Left kidney (tissue), 2 donors: Measurements from ENCODE around the gene PDCD1. TPM values are rescaled to one million over a fixed set of nuclear protein-coding genes. Genes with fewer than 3 reads are reported as not detected.
A peak's percentile ranks its signal among the peaks of the same experiment; 100 is the strongest.
"Not testable (repeated sequence)": the region's sequence is repeated elsewhere in the genome, so short reads cannot be mapped to it uniquely, and the experiment has no call there.

Experiments used
- DNase-seq: peaks from one replicate; pipeline ENCODE4 v3.0.0-alpha.2; 2013
- polyA plus RNA-seq: library from polyadenylated mRNA; unstranded; fragments of 120-200 nt; gene quantifications from one replicate; pipeline ENCODE4 v1.2.1, GENCODE V29; 2013; ENCODE audit not compliant: insufficient read length

Gene PDCD1
- polyA plus RNA-seq, 1 donor, result 0.13 TPM

DNA sequence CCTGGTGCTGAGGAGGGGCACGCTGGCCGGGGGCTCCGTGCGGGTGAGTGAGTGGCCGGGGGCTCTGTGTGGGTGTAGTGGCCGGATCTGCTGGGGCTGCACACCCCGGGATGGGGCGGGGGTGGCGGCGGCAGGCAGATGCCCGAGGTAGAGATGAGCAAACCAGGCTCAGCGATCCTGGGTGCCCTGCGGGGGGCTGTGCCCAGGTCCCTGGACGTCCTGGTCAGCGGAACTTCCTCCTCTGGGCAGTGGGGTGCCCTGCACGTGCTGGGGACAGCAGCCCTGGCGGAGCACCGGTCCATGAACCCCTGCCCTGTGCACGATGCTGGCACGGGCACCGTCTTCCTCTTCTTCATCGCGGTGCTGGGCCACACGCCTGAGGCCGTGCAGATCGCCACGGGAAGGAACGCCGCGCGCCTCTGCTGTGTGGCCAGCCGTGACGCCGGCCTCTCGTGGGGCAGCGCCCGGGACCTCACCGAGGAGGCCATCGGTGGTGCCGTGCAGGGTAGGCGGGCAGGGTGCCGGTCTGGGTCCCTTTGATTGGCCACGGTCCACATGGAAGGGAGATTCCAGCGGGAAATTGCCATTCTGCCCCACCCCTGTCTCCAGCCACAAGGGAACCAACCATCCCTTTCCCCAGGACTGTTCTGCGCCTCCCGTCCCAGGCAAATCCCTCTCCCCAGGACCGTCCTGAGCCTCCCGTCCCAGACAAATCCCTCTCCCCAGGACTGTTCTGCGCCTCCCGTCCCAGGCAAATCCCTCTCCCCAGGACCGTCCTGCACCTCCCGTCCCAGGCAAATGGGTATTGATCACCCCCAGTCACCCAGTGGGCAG is 43.8 kb downstream of the PDCD1 start:
- DNase-seq, result no peak

DNA sequence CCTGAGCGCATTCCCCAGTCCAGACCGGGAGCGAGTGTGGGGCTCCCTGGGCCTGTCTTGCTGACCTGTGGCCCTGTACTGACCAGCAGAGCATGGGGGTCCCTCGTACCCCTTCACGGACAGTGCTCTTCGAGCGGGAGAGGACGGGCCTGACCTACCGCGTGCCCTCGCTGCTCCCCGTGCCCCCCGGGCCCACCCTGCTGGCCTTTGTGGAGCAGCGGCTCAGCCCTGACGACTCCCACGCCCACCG is 44.4 kb downstream of the PDCD1 start:
- no peak for DNase-seq

DNA sequence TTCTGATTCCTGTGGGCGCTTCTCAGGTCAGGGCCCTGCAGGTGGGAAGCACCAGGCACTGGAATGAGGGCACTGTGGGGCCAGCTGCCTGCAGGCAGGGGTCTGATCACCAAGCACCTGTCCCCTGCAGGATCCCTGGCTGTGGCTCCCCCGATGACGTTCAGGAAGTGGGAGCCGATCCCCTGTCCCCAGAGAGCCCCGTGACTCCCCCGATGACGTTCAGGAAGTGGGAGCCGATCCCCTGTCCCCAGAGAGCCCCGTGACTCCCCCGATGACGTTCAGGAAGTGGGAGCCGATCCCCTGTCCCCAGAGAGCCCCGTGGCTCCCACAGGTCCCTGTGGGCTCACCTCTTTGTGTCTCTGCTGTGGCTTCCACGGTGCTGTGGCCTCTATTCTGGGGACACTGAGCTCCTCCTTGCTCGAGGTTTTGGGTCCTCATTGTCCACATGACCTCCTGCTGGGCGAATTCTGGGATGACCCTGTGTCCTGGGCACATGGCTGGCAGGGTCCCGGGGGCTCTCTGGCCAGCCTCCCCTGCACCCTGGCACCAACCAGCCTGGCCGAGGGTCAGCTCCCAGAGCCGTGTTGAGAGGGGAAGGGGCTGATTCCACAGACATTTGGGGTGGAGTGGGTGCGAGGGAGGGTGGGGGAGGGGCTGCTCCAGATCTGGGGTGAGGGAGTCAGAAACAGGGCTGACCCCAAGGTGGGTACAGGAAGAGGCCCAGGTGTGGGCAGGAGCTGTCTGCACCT is 44.9 kb downstream of the PDCD1 start:
- DNase-seq, result no peak

DNA sequence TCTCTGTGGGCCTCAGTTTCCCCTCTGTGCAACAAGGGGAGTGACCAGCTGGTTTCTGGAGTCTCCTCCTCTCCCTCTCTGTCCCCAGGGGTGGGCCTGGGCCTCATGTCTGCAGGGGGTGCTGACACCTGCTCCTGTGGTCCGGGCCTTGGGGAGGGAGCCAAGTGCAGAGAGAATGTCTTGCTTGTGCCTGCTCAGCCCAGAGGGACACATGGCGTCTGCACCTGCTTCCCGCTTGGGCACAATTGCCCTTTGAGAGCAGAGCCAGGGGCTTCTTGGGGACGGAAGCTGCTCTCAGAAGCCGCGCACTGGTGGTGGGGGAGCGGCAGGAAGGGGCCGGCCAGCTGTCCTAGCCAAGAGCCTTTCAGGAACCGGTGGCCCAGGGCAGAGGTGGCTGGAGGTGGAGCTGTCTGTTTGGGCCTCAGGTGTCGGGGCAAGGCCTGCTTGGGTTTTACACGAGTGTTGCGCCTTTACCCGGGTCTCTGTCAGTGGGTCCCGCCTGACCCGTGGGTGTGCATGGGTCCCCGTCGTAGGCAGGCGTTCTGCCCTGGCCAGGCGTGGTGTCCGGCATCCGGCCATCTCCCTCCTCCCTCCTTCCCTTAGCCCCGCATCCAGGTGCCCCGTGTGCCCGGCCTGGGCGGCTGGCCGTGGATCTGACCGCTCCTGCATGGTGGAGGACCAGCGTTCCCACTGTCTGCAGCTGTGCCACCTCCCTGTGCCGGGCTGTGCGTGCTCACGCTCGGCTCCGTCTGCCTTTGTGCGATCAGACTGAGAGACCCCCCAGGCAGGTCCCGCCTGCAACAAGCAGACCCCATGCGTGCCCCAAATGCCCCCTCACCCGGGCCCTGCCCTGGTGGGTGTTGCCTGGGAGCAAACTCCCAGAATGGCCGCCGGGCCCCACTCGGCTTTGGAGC is 45.7 kb downstream of the PDCD1 start:
- DNase-seq, result no peak

DNA sequence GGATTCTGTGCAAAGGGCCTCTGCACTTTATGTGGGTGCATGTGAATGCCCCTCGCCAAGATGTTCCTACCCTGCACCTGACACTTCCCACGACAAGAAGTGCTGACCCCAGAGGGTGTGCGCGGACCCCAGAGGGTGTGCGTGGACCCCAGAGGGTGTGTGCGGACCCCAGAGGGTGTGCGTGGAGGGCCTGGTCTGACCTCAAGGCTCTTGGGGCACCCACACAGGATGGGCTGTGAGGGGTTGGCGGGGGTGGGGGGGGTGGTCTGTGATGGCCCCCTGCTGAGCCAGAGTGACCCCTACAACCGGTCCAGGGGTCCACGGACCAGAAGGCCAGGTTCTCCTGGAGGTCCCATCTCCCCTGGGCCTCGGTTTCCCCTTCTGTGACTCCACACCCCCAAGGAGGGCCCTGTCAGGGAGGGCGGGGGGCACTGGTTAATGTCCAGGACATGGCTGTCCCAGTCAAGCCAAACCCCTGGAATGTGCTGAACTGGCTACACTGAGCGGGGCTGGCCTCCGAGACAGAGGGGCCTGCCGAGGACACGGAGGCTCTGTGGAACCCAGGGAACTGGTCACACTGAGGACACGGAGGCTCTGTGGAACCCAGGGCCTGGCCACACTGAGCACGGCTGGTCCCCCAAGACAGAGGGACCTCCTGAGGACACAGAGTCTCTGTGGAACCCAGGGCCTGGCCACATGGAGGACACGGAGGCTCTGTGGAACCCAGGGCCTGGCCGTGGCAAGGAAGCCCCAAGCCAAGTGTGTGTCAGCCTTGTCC is 46.6 kb downstream of the PDCD1 start:
- no peak for DNase-seq

DNA sequence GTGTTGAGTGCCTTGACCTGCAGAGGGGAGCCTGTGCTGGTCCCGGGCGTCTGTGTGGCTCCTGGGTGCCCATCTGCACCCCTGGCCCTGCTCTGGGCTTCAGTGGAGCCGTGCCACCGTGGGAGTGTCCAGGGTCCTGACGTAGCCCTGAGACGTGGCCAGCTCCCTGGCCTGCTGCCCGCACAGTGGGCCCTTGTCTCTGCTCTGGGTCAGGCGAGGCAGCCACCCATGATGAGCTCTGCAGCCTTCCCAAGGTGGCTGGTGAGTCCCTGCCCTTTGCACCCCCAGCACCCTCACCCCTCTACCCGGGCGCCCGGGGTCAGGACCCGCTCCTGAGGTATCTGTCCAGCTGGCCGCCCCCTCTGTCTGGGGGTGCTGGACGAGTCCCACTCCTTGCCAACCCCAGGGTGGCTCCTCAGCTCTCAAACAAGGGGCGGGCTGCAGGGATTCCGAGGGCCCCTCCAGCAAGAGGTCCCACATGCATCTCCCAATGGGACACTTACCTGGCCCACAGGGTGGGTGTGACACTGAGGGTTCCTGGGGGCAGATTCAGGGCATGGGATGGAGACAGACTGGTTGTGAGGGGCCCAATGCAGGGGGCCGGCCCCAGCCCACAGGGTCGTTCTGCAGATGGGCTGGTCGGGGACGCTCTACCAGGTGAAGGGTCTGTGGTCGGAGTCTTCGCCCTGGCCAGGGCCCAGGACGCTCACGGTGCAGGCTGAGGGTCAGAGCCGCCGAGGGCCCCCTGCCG is 47.3 kb downstream of the PDCD1 start:
- no peak for DNase-seq

DNA sequence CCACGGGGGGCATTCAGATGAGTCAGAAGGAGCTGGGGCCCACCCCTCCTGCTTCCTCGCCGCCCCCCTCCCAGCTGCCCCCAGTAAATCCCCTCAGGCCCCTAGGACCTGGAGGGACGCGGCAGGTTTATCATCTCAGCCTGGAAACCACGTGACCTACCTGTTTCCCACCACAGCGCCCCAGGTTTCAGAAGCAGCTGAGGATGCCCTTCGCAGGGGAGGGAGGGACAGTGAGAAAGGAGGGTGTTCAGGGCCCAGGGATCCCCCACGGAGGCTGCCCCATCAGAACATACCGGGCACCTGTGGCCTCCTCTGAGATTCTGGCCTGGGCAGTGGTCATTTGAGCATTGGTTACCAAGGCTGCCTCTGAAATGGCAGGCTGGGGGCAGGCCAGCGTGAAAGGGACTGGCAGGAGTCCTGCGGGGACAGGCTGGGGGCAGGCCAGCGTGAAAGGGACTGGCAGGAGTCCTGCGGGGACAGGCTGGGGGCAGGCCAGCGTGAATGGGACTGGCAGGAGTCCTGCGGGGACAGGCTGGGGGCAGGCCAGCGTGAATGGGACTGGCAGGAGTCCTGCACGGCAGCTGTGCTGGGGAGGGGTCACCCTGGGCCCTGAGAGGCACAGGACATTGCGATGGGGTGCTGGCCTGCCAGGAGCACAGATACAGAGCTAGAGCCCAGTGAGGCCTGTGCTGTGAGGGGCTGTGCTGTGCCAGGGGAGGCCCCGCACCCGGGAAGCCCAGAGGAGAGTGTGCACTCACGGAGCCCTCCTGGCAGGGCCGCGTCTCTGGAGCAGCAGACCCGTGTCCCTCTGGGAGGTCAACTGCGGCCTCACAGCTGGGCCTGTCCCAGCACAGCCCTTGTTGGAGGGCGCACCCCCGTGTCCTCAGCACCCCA is 48.1 kb downstream of the PDCD1 start:
- no peak for DNase-seq

DNA sequence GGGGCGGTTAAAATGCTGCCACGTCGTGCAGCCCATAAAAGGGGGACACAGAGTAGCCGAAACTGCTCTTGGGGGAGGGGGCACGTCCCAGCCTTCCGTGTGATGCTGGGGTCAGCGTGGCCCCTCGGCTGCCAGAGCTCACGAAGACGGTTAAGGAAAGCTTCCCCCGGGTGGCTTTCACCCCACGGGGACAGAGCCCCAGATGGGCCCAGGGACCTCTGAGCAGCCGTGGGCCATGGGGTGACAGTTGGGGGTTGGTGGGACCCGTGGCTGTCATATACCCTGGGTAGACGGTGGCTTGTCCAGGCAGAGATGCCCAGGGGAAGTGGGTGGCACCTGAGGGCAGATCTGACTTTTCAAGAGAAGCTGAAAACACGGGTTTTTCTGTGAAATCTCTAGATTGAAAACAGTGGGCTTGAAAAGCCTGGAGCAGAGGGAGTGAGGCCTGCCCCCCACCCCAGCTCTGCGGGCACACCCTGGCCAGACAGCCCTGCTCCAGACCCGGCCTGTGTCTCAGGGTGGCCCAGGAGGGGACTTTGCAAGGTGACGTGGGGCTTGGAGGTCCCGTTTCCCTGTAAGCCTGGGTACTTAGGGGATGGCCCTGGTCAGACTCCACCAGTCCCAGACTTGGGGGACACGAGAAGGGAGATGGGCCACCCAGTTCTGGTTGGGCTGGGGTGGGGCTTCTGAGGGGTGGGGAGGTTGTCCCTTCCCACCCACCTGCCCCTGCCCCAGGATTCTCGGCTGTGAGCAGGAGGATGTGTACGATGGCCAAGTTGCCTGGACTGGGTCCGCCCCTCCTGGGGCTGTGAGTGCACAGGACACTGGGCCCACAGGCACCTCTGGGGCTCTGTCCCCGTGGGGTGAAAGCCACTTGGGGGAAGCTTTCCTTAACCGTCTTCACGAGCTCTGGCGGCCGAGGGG is 49.0 kb downstream of the PDCD1 start:
- DNase-seq, result no peak

DNA sequence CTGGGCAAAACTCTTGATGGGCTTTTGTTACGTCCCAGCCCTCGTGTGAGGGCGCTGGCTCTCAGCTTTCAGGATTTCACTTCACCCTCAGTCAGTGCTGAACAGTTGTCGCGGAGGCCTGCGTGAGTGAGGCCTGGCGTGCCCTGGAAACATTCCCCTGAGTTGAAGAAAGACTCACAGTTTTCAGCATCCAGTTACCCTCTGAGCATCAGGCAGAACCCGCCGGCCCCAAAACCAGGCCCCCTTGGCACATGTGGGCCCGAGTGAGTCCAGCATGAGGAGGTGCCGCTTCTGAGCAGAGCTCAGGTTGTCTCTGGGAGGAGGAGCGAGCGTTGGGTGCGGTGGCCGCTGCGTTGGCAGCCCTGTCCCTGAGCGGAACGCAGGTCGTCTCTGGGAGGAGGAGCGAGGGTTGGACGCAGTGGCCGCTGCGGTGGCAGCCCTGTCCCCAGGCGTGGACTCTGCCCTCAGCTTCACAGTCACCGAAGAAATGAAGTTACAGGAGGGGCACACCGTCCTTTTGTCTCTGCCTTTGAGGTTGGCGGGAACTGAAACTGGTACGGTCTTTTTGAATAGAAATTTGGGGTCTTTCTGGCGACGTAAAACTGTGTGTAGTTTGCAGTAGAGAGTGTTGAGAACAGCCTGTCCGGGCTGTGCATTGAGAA is 49.8 kb downstream of the PDCD1 start, which contains the start of gene NEU4:
NEU4 (plus strand) TSS at position 473 of the 662 bp plus-strand sequence. CDS start 5,292 bp downstream, outside the sequence.
- DNase-seq, result no peak

DNA sequence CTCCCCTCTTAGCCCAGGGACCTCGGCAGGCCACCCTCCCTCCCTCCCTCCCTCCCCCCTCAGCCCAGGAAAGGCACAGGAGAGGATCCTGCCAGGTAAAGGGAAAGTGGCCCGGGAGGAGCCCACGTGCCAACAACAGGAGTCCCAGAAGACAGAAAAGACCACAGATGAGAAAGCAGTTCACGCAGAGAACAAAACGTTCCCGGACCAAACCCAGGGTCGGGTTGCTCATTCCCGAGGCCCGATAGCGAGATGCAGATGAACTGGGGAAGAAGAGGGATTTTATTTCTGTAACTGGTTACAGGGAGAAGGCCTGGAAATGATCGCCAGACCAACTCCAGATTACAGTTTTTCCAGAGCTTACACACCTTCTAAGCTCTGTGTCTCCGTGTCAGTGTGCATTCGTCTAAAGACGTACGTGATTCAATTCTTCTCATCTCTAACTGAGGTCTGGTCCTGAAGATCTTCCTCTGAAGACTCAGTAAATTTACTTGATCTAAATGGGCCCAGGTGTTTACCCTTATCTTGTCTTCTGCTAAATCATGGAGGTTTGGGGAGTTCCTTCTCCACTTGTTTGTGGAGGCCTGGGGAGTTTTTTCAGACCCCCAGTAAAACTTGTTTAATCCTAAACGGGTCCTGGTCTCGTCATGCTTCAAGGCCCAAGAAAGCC is 50.5 kb downstream of the PDCD1 start:
- no peak for DNase-seq

DNA sequence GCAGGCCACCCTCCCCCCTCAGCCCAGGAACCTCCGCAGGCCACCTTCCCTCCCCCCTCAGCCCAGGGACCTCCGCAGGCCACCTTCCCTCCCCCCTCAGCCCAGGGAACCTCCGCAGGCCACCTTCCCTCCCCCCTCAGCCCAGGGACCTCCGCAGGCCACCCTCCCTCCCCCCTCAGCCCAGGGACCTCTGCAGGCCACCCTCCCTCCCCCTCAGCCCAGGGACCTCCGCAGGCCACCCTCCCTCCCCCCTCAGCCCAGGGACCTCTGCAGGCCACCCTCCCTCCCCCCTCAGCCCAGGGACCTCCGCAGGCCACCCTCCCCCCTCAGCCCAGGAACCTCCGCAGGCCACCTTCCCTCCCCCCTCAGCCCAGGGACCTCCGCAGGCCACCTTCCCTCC is 52.5 kb downstream of the PDCD1 start:
- not testable (repeated sequence) for DNase-seq

DNA sequence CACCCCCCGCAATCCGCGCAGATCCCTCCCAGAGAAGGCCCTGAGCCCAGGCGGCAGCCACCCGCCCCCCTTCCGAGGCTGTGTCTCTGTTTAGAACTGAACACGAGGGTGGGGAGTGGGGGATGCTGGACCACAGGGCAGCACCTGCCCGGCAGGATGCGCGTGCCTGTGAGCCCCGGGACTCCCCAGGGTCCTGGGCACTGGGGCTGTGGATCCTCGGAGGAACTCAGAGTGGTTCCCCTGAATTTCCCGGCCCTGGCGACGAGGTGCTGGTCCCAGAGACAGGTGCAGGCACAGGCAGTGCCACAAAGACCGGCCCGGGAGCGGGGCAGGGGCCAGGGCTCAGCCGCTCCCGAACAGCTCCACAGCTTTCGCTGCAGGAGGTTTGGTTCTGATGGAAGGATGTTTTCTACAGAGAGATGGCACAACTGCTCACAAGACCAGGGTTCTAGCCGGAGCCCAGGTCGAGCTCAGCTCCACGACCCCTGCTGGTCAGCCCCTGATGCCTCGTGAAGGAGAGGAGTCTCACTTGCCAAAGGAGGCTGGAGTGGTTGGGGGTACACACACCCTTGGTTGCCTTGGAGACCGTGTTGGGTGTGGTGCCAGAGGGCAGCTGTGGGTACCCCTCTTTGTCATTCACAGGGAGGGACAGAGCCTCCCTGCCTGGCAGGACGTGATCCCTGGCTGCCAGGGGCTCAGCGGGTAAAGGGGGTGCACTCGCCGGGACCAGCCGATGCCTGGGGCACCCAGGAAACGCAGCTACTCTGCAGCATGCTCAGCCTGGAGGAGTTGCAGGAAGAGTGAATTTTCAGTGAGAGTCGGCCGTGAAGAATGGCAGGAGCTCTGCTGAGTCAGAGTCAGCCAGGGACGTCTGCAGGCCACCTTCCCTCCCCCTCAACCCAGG is 54.1 kb downstream of the PDCD1 start:
- DNase-seq, result no peak

DNA sequence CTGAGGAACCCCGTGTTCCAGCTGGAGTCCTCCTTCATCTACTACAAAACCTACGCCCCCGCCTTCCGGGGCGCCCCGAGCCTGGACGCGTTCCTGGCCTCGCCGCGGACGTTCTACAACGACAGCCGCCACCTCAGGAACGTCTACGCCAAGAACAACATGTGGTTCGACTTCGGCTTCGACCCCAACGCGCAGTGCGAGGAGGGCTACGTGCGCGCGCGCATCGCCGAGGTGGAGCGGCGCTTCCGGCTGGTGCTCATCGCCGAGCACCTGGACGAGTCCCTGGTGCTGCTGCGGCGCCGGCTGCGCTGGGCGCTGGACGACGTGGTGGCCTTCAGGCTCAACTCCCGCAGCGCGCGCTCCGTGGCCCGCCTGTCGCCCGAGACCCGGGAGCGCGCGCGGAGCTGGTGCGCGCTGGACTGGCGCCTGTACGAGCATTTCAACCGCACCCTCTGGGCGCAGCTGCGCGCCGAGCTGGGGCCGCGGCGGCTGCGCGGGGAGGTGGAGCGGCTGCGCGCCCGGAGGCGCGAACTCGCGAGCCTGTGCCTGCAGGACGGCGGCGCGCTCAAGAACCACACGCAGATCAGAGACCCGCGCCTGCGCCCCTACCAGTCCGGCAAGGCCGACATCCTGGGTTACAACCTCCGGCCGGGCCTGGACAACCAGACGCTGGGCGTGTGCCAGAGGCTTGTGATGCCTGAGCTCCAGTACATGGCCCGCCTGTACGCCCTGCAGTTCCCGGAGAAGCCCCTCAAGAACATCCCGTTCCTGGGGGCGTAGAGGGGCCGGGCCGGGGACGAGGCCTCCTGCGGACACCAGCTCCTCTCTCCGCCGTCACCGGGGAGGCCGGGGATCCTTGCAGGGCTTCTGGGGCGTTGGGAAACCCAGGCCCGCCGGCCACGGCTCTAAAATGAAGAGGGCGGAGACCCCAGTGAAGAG is 55.0 kb downstream of the PDCD1 start:
- peak; percentile 57 for DNase-seq

DNA sequence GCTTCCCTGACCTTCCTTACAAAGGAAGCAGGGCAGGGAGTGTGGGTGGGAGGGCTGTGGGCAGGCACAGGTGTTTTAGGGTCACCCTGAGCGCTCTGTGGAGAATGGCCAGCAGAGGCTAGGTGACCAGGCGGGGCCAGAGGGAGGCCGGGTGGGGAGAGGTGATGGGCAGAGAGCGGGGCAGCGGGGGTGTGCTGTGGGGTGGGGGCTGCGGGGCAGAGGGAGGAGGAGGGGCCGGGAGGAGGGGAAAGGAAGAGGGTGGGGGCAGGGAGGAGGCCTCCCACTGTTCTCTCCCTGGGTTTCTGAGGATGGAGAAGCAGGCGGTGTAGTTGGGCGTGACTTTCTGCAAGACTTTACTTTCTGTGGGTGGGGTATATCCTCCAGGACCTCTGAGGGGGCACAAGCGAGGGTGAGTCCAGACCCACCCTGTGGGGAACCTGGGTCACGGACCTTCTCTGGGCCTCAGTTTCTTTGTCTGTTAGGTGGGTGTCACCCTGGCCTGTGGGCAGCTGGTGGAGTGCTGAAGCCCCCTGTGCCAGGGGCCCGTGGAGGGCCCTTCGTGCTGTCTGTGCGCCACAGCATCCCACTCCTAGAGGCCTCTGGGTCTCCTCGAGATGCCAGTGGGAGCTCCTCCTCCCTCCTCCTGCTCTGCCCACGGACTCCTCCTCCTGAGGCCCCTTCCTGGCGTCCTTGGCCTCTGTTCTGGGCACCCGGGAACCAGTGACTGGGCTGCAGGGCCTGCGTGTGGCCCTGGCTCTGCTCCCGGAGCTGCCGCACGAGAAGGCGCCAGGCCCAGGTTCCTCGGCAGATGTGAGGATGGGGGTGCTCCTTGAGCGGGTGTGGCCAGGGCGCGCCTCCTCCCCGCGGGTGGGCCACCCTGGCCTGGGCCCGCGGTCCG is 56.0 kb downstream of the PDCD1 start:
- no peak for DNase-seq
